BLaER1 treated with 17β-estradiol and CSF1 and Interleukin-3, amounts not matched to agents 10 nM and 100 nM (cell line): ENCODE results near the gene TSPYL2.

Experiments
- H3K27ac ChIP-seq, 11 experiments: shearing (Covaris generic); formaldehyde crosslinking; 2 replicates each; pipeline ENCODE4 v1.8.1; 2022
- H3K27me3 ChIP-seq, 11 experiments: shearing (Covaris generic); formaldehyde crosslinking; 2 replicates each; pipeline ENCODE4 v1.8.1; 2022
- H3K36me3 ChIP-seq, 11 experiments: shearing (Covaris generic); formaldehyde crosslinking; 2 replicates each; pipeline ENCODE4 v1.8.1; 2022
- H3K4me1 ChIP-seq, 10 experiments: shearing (Covaris generic); formaldehyde crosslinking; 2 replicates each; pipeline ENCODE4 v1.8.1; 2022
- H3K4me2 ChIP-seq, 11 experiments: shearing (Covaris generic); formaldehyde crosslinking; 2 replicates each; pipeline ENCODE4 v1.8.1; 2022
- H3K4me3 ChIP-seq, 10 experiments: shearing (Covaris generic); formaldehyde crosslinking; 2 replicates each; pipeline ENCODE4 v1.8.1; 2022
- H3K9ac ChIP-seq, 11 experiments: shearing (Covaris generic); formaldehyde crosslinking; 2 replicates each; pipeline ENCODE4 v1.8.1; 2022
- H3K9me3 ChIP-seq, 11 experiments: shearing (Covaris generic); formaldehyde crosslinking; replicated peaks in 1 of 11; 2 replicates each; pipeline ENCODE4 v1.8.1; 2022
- H4K20me1 ChIP-seq, 11 experiments: shearing (Covaris generic); formaldehyde crosslinking; 2 replicates each; pipeline ENCODE4 v1.8.1; 2022
- Cebpa-rat ChIP-seq, 11 experiments: shearing (Covaris generic); IDR thresholded peaks; 2 replicates each; pipeline ENCODE4 v1.8.1; 2022

Gene TSPYL2

DNA sequence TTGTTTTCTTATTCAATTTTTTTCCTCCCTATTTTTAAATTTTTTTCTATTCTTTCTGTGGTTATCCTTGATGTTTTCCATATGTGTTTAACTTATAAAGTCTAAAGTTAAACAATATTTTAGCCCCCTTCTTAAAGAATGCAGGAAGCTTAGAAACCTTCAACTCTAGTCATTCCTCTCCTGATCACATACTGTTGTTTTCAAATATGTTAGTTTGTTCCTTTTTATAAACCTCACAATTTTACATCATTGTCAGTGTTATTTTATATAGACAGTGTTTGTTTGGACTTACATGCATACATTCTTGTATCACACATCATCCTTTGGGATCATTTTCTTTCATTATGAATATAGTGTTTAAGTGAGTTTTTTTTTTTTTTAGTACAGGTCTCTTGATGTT lies 43.3 kb downstream of the TSPYL2 start:
- H3K4me2 ChIP-seq: no peak overlapping the region
- no peak overlapping the region for H3K27ac ChIP-seq
- 0 out of 22 replicates have a peak, but pooled peaks cover 0 to 6% (median 0%) of the 10 kb centered on the region in 11 experiments for H4K20me1 ChIP-seq
- no peak overlapping the region for H3K4me3 ChIP-seq
- peaks cover 10 to 81% (median 45%) of the 10 kb centered on the region in 11 experiments; a peak in 21 of 22 replicates for H3K27me3 ChIP-seq
- peaks cover 4 to 21% (median 13%) of the 10 kb centered on the region in 11 experiments; a peak in 16 of 22 replicates for H3K9me3 ChIP-seq
- H3K36me3 ChIP-seq: peaks cover 0 to 8% (median 4%) of the 10 kb centered on the region in 11 experiments; a peak in 4 of 22 replicates
- no peak overlapping the region for H3K9ac ChIP-seq
- no peak for TF ChIP-seq Cebpa-rat (IDR thresholded peaks at IDR 0.05)
- no peaks in the 10 kb centered on the region for H3K4me1 ChIP-seq

DNA sequence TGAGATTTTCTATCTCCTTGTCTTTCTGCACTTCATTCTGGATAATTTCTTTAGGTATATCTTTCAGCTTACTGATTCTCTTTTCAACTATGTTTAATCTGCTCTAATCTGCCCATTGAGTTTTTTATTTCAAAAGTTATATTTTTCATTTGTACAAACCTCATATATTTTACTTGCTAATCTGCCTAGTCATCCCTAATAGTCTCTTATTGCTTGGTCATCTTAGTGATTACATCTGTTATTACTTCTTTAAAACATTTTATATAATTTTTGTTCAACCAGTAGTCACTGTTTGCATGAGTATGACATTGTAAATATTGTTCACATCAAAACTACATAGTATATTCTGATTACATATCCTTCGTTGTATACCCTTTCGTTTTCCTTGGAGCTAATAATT lies 44.2 kb downstream of the TSPYL2 start:
- Histone ChIP-seq H3K4me3 (no peak overlapping the region), H3K4me2 (no peak overlapping the region), H3K27me3 (peaks cover 10 to 82% (median 46%) of the 10 kb centered on the region in 11 experiments; a peak in 21 of 22 replicates), H3K27ac (no peak overlapping the region), H3K9ac (no peak overlapping the region), H3K36me3 (peaks cover 0 to 8% (median 4%) of the 10 kb centered on the region in 11 experiments; a peak in 4 of 22 replicates), H3K4me1 (no peaks in the 10 kb centered on the region), H4K20me1 (0 out of 22 replicates have a peak, but pooled peaks cover 0 to 6% (median 0%) of the 10 kb centered on the region in 11 experiments), H3K9me3 (peaks cover 4 to 21% (median 13%) of the 10 kb centered on the region in 11 experiments; a peak in 16 of 22 replicates)
- no peak for TF ChIP-seq Cebpa-rat (IDR thresholded peaks at IDR 0.05)

DNA sequence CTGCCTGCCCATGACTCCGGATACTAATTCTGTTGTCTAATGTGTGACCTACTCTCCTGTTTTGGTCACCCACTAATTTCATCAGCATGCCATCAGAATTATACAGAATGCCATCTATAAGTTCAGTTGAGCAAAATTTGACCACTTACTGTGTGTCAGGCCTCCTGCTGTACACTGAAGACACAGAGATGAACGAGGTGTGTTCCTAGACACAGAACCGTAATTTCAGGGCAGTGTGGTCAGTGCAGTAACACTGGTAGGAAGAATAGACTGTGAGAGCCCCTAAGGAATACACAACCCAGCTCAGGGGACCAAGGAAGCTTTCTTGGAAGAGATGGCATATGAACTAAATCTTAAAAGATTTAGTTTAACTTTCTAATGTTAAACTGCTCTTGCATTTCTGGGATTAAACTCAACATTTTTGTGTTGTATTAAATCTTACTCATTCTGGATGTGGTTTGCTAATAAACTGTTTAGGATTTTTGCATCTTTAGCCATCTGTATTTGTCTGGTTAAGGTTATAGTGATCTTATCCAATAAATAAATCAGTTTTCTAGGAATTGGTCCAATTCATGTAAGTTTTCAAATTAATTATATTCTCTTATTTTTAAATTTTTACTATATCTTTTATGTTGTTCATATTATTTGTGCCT lies 46.1 kb downstream of the TSPYL2 start:
- Histone ChIP-seq H4K20me1 (peaks cover 0 to 6% (median 0%) of the 10 kb centered on the region in 11 experiments; a peak in 1 of 22 replicates), H3K9ac (no peak overlapping the region), H3K4me1 (no peaks in the 10 kb centered on the region), H3K4me3 (no peak overlapping the region), H3K27me3 (peaks cover 13 to 82% (median 54%) of the 10 kb centered on the region in 11 experiments; a peak in 20 of 22 replicates), H3K9me3 (peaks cover 4 to 21% (median 13%) of the 10 kb centered on the region in 11 experiments; a peak in 16 of 22 replicates), H3K4me2 (no peak overlapping the region), H3K36me3 (peaks cover 0 to 12% (median 4%) of the 10 kb centered on the region in 11 experiments; a peak in 6 of 22 replicates), H3K27ac (no peak overlapping the region)
- no peak for TF ChIP-seq Cebpa-rat (IDR thresholded peaks at IDR 0.05)

DNA sequence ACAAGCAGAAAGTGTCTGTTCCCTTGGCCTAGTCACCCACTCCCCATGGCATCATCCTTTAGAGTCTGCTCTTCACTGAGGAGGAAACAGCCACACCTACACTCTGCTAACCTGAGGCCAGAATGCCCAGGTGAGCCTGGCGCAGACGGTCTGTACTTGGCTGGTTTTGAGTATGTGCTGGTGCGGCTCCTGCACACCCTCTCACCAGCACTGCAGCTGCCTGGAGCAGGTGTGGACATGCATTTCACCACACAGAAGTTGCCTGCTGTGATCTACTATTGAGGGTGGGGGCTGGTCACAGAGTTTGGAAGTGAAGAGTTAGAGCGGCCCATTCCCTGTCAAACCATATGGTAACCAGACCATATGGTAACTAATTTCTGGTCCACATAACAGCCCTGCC lies 51.2 kb downstream of the TSPYL2 start:
- Histone ChIP-seq H3K4me2 (no peak overlapping the region), H3K27ac (no peak overlapping the region), H3K9ac (no peak overlapping the region), H4K20me1 (peaks cover 0 to 5% (median 0%) of the 10 kb centered on the region in 11 experiments; a peak in 2 of 22 replicates), H3K4me1 (no peaks in the 10 kb centered on the region), H3K27me3 (peaks cover 8 to 53% (median 50%) of the 10 kb centered on the region in 11 experiments; a peak in 20 of 22 replicates), H3K4me3 (no peak overlapping the region), H3K9me3 (no peaks in the 10 kb centered on the region), H3K36me3 (peaks cover 0 to 11% (median 0%) of the 10 kb centered on the region in 11 experiments; a peak in 5 of 22 replicates)
- no peak for TF ChIP-seq Cebpa-rat (IDR thresholded peaks at IDR 0.05)

DNA sequence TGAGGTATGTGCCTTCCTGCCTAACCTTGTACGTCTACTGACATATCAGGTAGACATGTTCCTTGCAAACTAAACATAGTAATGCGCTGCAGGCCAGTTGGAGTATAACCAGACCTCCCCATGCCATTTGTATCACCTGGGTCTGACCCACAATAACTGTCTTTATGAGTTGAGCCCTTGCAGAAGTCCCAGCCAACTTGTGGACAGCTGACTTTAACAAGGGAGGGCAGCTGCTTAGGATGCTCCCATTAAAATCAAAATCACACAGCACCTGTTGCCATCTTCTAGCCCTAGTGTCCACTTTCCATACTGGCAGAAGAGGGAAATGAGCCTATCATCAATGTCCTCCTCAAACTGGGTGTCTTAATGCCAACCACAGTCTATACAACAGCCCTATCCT lies 53.4 kb downstream of the TSPYL2 start:
- Histone ChIP-seq H3K9ac (no peak overlapping the region), H3K4me3 (no peak overlapping the region), H3K36me3 (peaks cover 0 to 11% (median 0%) of the 10 kb centered on the region in 11 experiments; a peak in 5 of 22 replicates), H3K27me3 (peaks cover 8 to 46% (median 41%) of the 10 kb centered on the region in 11 experiments; a peak in 20 of 22 replicates), H3K27ac (no peak overlapping the region), H3K4me2 (no peak overlapping the region), H3K4me1 (no peaks in the 10 kb centered on the region), H4K20me1 (peaks cover 0 to 5% (median 0%) of the 10 kb centered on the region in 11 experiments; a peak in 2 of 22 replicates), H3K9me3 (no peaks in the 10 kb centered on the region)
- TF ChIP-seq Cebpa-rat (IDR thresholded peaks at IDR 0.05): no peak
